Subcutaneous preadipocyte (primary cell): ENCODE results near the gene SYNC. TPM values are rescaled to one million over a fixed set of nuclear protein-coding genes. Genes with fewer than 3 reads are reported as not detected.

Source experiments
- small RNA-seq: library from RNA; depleted of rRNA; stranded (forward); fragments of <200 nt; gene quantifications from one replicate; pipeline ENCODE3, GENCODE V24; 2012
- total RNA-seq: library from RNA; depleted of rRNA; stranded (reverse); fragments of >200 nt; gene quantifications from 2 replicates; pipeline ENCODE4 v1.2.3, GENCODE V29; 2012

The SYNC gene
- 9.2 and 23.9 TPM in 2 replicates for total RNA-seq

DNA sequence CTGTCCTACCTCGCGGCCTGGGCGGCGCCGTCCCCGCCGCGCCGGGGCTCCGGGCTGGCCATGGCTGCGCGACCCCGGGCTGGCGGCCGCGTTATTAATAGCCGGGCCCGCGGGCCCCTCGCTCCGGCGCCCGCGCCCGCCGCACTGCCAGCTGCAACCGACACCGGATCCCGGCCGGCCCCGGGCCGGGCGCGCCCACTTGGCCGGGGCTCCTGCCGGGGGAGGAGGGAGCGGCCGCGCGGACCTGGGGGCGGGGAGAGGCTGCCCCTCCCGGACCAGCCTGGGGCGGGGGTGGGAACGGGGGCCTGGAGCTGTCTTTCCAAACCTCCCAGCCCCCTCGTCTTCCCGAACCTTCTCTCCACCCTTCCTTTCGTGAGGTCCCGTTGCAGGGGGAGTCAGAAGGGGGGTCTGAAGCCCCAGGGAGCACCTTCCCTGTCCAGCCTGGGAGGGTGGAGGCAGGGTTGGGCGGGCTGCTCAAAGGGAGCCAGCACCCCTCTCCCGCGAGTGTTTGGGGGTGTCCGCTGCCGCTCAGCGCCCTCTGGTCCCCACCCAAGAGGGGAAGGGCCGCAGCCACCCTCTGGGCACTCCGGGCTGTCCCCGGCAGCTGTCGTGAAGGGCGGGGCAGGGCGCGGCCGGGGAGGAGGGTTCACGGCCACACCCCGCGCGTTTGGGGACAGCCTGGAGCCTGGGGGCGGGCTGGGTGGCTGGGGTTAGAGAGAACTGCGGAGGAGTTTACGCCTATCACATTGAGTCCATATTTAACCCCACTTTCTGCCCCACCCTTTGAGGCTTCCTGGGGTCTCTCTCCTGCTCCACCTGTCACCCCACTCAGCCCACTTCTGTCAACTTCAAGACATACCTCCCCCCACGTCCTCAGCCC is at the start of gene SYNC:
Gene SYNC (minus strand): TSS at position 172 of the 880 bp plus-strand sequence. CDS start 110 bp downstream, at position 62.

DNA sequence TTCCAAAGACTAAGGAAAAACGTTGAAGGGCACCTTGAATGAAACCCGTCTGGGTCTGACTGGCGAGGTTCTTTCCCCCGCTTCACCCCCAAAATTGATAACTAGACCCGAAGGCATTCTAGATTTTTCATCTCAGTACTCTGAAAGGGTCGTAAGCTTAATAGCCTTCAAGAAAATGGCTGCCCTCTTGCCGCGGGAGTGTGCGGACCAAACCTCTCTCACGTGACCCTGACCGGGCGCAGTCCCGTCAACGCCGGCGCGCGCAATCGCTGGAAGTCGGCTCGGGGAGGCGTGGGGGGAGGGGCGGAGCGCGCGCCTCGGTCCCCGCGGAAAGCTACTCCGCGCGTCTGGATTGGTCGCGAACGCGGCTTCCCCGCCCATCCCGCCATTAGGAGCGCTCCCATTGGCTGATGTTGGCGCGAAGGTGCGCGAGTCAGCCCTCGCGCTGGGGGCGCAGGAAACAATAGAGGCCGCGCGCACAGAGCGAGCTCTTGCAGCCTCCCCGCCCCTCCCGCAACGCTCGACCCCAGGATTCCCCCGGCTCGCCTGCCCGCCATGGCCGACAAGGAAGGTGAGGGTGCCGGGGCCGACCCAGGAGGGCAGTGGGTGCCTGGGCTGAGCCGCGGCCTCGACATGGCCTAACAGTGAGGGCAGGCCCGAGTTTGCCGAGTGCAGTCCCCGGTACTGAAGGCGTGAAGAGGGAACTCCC is 51.7 kb downstream of the SYNC start, which contains the start of gene RBBP4:
Gene RBBP4 (plus strand): TSS at position 457 of the 709 bp plus-strand sequence. CDS start 99 bp downstream, at position 556.

DNA sequence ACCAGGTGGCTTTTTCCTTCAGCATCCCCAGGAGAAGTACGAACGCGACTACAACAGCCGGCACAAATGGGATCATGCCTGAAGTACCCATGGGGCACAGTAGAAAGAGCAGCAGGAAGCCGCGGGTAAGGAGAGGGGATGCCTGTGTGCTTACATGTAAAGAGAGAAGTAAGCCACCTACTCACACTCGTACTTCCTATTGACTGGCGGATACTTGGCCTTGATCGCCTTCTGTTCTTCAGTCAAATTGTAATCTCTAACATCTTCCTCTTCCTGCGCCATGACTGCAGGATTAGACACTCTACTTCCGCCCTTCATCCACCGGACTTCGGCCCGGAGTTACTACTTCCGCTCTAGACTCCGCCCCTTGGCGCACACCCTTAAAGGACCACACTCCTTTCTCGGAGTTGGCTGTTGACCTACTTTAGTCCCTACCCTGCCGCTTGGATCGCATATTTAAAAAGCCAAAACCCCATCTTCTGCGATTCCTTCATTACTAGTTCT is 52.3 kb downstream of the SYNC start, which contains the start of gene ZBTB8OS:
Gene ZBTB8OS (minus strand): TSS at position 303 of the 504 bp plus-strand sequence. CDS start 21 bp downstream, at position 282.

Small RNA genes lying within 50 kb of the gene (small RNA-seq; reads per million reads assigned to genes)
- gene RF00019 = not detected

Other genes with a start within 250 kb of the SYNC start
- under 0.01 TPM in 1 of 2 replicates, not detected in the other for gene ZBTB8B, start 237.7 kb downstream of the SYNC start, total RNA-seq
- gene ZBTB8A, start 163.3 kb downstream of the SYNC start, total RNA-seq = 4.3 and 4.8 TPM in 2 replicates
- gene ZBTB8OS, start 52.2 kb downstream of the SYNC start, total RNA-seq = 19.8 and 23.9 TPM in 2 replicates
- gene RBBP4, start 51.6 kb downstream of the SYNC start, total RNA-seq = 61.0 and 90.9 TPM in 2 replicates
- gene YARS1, start 114.6 kb upstream of the SYNC start, total RNA-seq = 112 and 138 TPM in 2 replicates
- 24.3 and 27.0 TPM in 2 replicates for gene S100PBP, start 114.9 kb upstream of the SYNC start, total RNA-seq
- gene FNDC5, start 168.1 kb upstream of the SYNC start, total RNA-seq = 0.20 and 0.37 TPM in 2 replicates
- not detected in 2 replicates for gene HPCA, start 183.7 kb upstream of the SYNC start, total RNA-seq
- 20.9 and 31.2 TPM in 2 replicates for gene TMEM54, start 198.6 kb upstream of the SYNC start, total RNA-seq